Lung (tissue), 12 donors: ENCODE measurements around the gene PIGV. TPM values are rescaled to one million over a fixed set of nuclear protein-coding genes. Genes with fewer than 3 reads are reported as not detected.
"Not testable (repeated sequence)": the region's sequence is repeated elsewhere in the genome, so short reads cannot be mapped to it uniquely, and the experiment has no call there.

Experiments used
- ATAC-seq: fragments of 200-7000 bp; cut with Tn5 transposase; one replicate; pipeline ENCODE4 v1.9.1; 2020; ENCODE audit warnings: moderate number of reproducible peaks; ENCODE audit not compliant: insufficient read depth, low FRiP score
- DNase-seq, 3 donors: peaks; one replicate each; pipeline ENCODE4 v3.0.0-alpha.2; 2013 to 2017
- H3K27ac ChIP-seq, 2 donors: one replicate each; pipeline ENCODE4 v1.5.1; 2013; ENCODE audit warnings: mild to moderate bottlenecking in 2 of 2, moderate library complexity in 2 of 2, control low read depth in 1 of 2, inconsistent platforms in 1 of 2, low read depth in 1 of 2, low read length in 1 of 2
- H3K27me3 ChIP-seq, 3 donors: one replicate each; pipeline ENCODE4 v1.5.1; 2013; ENCODE audit warnings: low read length in 2 of 3; ENCODE audit not compliant: control insufficient read depth in 3 of 3, insufficient read depth in 3 of 3
- H3K36me3 ChIP-seq, 4 donors: one replicate each; pipeline ENCODE4 v1.5.1; 2013; ENCODE audit warnings: low read length in 4 of 4, mild to moderate bottlenecking in 1 of 4, moderate library complexity in 1 of 4; ENCODE audit not compliant: control insufficient read depth in 4 of 4, insufficient read depth in 4 of 4
- H3K4me1 ChIP-seq, 5 donors: one replicate each; pipeline ENCODE4 v1.5.1; 2013; ENCODE audit warnings: low read length in 5 of 5, mild to moderate bottlenecking in 2 of 5, moderate library complexity in 1 of 5; ENCODE audit not compliant: control insufficient read depth in 5 of 5, insufficient read depth in 5 of 5
- H3K4me3 ChIP-seq: one replicate; pipeline ENCODE4 v1.5.1; 2013; ENCODE audit warnings: mild to moderate bottlenecking, control low read depth, moderate library complexity
- H3K9ac ChIP-seq, 2 donors: one replicate each; pipeline ENCODE4 v1.5.1; 2013; ENCODE audit warnings: low read length in 2 of 2, control low read depth in 1 of 2; ENCODE audit not compliant: insufficient read depth in 1 of 2
- H3K9me3 ChIP-seq, 4 donors: one replicate each; pipeline ENCODE4 v1.5.1; 2013; ENCODE audit warnings: low read length in 3 of 4, mild to moderate bottlenecking in 1 of 4, moderate library complexity in 1 of 4; ENCODE audit not compliant: control insufficient read depth in 4 of 4, insufficient read depth in 3 of 4
- CTCF ChIP-seq: IDR thresholded peaks from 2 replicates; pipeline ENCODE4 v1.5.1; 2012; ENCODE audit warnings: mild to moderate bottlenecking; ENCODE audit errors: control extremely low read depth, extremely low read depth
- WGBS, 2 donors: extraction: QIAGEN DNeasy Blood & Tissue Kit; methylation state at CpG; one replicate each; pipeline ENCODE4 v1.1.7; 2013; 5-methylcytosine and 5-hydroxymethylcytosine counted together
- polyA plus RNA-seq, 2 donors: library from polyadenylated mRNA; stranded (reverse); fragments of 200-250 nt; gene quantifications; one replicate each; pipeline ENCODE4 v1.2.1, GENCODE V29; 2013
- total RNA-seq, 2 donors: library from RNA; depleted of rRNA in 1 of 2; stranded (reverse); fragments of >200 nt in 1 of 2; gene quantifications; one replicate each; pipeline ENCODE4 v1.2.1, GENCODE V29; 2014 to 2021
- donor health status: control.
- donor health status: control.
- donor health status: Bipolar disorder and iron deficiency.
- donor health status: healthy.
- donor health status: DM: yes; HTN: yes; CAD: no.

The PIGV gene
- total and polyA plus RNA-seq, 4 donors: 6.8 to 14.3 (median 13.0) TPM

GRCh38 chr1:26799479-26800142 is 11.9 kb downstream of the PIGV start:
- Histone ChIP-seq H3K27ac (peak overlapping the region; percentile 71 to 77), H3K9ac (no peak overlapping the region), H3K9me3 (no peaks in the 10 kb centered on the region), H3K27me3 (no peaks in the 10 kb centered on the region), H3K36me3 (peaks cover 0 to 7% (median 4%) of the 10 kb centered on the region in 4 donors), H3K4me3 (no peak overlapping the region), H3K4me1 (peaks cover 5 to 24% (median 14%) of the 10 kb centered on the region in 5 donors)
- DNase-seq (peak; percentile 90 to 97 (median 96)), ATAC-seq (no peak)
- no peak for TF ChIP-seq CTCF
- WGBS, 2 donors: 41 to 56% methylated on average over 5 of the region's 5 CpGs

DNA sequence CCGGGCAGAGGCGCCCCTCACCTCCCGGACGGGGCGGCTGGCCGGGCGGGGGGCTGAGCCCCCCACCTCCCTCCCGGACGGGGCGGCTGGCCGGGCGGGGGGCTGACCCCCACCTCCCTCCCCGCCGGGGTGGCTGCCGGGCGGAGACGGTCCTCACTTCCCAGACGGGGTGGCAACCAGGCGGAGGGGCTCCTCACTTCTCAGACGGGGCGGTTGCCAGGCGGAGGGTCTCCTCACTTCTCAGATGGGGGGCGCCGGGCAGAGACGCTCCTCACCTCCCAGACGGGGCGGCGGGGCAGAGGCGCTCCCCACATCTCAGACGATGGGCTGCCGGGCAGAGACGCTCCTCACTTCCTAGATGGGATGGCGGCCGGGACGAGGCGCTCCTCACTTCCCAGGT is 16.2 kb downstream of the PIGV start:
- not testable (repeated sequence) for H3K27me3 ChIP-seq, H3K36me3 ChIP-seq, H3K9ac ChIP-seq, H3K27ac ChIP-seq, ATAC-seq, H3K9me3 ChIP-seq, DNase-seq, H3K4me3 ChIP-seq
- WGBS, 2 donors: 94 to 98% methylated on average over 18 to 31 of the region's 36 CpGs
- H3K4me1 ChIP-seq: peaks cover 2 to 16% (median 12%) of the 10 kb centered on the region in 5 donors

- not testable (repeated sequence) for H3K27ac ChIP-seq, ATAC-seq, H3K27me3 ChIP-seq, H3K36me3 ChIP-seq, H3K9me3 ChIP-seq, H3K4me3 ChIP-seq, H3K9ac ChIP-seq, H3K4me1 ChIP-seq
- TF ChIP-seq CTCF: peak; percentile 78
- WGBS, 2 donors: 50 to 55% methylated on average over 10 to 11 of the region's 11 CpGs
- DNase-seq: peak; percentile 64 to 78 (median 70)
Measured at GRCh38 chr1:26810105-26810504, 22.4 kb downstream of the PIGV start.

DNA sequence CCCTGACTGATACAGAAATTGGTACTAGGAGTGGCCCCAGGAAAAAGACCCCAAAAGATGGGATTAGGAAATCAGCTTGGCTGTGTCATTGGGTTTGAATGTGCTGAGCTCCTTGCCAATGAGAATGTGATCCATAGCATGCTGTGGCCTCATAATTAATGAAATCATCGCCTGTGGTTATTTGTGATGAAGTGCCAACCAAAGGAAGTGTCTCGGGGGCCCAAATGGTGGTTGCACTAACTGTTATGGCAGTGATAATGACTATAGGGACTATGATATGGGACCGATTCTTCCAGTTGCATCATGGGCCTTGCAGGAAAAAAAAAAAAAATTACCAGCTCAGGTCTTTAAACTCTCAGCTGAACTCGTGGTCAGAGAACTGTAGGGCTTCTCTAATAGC is 23.3 kb downstream of the PIGV start:
- no peaks in the 10 kb centered on the region for H3K27me3 ChIP-seq
- ATAC-seq (no peak), DNase-seq (no peak)
- no peaks in the 10 kb centered on the region for H3K9me3 ChIP-seq
- no peak overlapping the region for H3K4me3 ChIP-seq
- H3K9ac ChIP-seq: no peak overlapping the region
- H3K36me3 ChIP-seq: no peaks in the 10 kb centered on the region
- 60 to 67% methylated on average over 4 of the region's 4 CpGs for WGBS, 2 donors
- H3K4me1 ChIP-seq: no peaks in the 10 kb centered on the region
- no peak overlapping the region for H3K27ac ChIP-seq
- no peak for TF ChIP-seq CTCF
